GM12878 (cell line): Measurements from ENCODE around the gene DIAPH1. TPM values are rescaled to one million over a fixed set of nuclear protein-coding genes. Genes with fewer than 3 reads are reported as not detected.

Experiments
- ATAC-seq: fragments of 200-7000 bp; cut with Tn5 transposase; 3 replicates; pipeline ENCODE4 v1.9.1; 2020; ENCODE audit warnings: mild to moderate bottlenecking, moderate library complexity
- BruUV-seq: library from RNA; stranded (reverse); fragments of 400-500 nt; replicated peaks from 2 replicates; lab custom pipeline; 2021; lab: Mats Ljungman, UMichigan
- CTCF ChIA-PET: fragments of 300-600 bp; sonication (Branson Sonifier 250); formaldehyde crosslinking; extraction: SDS; loops from one replicate; lab custom pipeline; 2021; ENCODE audit warnings: inconsistent platforms; lab: Yijun Ruan, JAX
- POLR2A ChIA-PET: fragments of 350-600 bp; formaldehyde crosslinking; extraction: SDS; loops from one replicate; lab custom pipeline; 2021; ENCODE audit warnings: inconsistent platforms; lab: Charles Lee
- RAD21 ChIA-PET: fragments of 300-600 bp; sonication (Branson Sonifier 250); formaldehyde crosslinking; loops from one replicate; lab custom pipeline; 2023; ENCODE audit warnings: antibody characterized with exemption; ENCODE audit not compliant: unreplicated experiment; lab: Charles Lee
- SMC1A ChIA-PET: fragments of 300-600 bp; sonication (Branson Sonifier 250); formaldehyde crosslinking; loops from one replicate; lab custom pipeline; 2023; ENCODE audit not compliant: unreplicated experiment, uncharacterized antibody; lab: Charles Lee
- DNase-seq: peaks from one replicate; pipeline ENCODE4 v3.0.0-alpha.2; 2011; ENCODE audit warnings: low read depth, low spot score
- FAIRE-seq: peaks from 3 replicates; lab custom pipeline; 2011; peaks lifted over from hg19 to GRCh38; lab: Jason Lieb, UNC
- H2AFZ ChIP-seq: 2 replicates; pipeline ENCODE4 v1.6.0; 2011; ENCODE audit warnings: low read depth, low read length, control low read depth; ENCODE audit not compliant: control insufficient read depth
- H3K27ac ChIP-seq: 2 replicates; pipeline ENCODE4 v1.5.1; 2011; ENCODE audit warnings: control low read depth; ENCODE audit not compliant: control insufficient read depth, insufficient read depth
- H3K27me3 ChIP-seq, 2 experiments: replicated peaks in 1 of 2; 2 replicates each; pipeline versions ENCODE4 v1.6.0 to v1.6.1; 2011; ENCODE audit warnings: low read length in 1 of 2; ENCODE audit not compliant: control insufficient read depth in 2 of 2, insufficient read depth in 2 of 2
- H3K36me3 ChIP-seq, 2 experiments: 2 replicates each; pipeline ENCODE4 v1.5.1; 2011; ENCODE audit warnings: low read length in 1 of 2; ENCODE audit not compliant: control insufficient read depth in 2 of 2, insufficient read depth in 2 of 2
- H3K4me1 ChIP-seq: 2 replicates; pipeline ENCODE4 v1.6.1; 2011; ENCODE audit warnings: mild to moderate bottlenecking, low read length, moderate library complexity, mixed read lengths; ENCODE audit not compliant: control insufficient read depth, insufficient read depth
- H3K4me2 ChIP-seq: 2 replicates; pipeline ENCODE4 v1.6.0; 2011; ENCODE audit warnings: control low read depth; ENCODE audit not compliant: control insufficient read depth, insufficient read depth
- H3K4me3 ChIP-seq: fragments of 200-600 bp; sonication (generic); 2 replicates; pipeline ENCODE4 v1.5.1; 2016
- H3K79me2 ChIP-seq: 2 replicates; pipeline ENCODE4 v1.6.0; 2011; ENCODE audit warnings: low read length; ENCODE audit not compliant: control insufficient read depth, insufficient read depth
- H3K9ac ChIP-seq: 2 replicates; pipeline ENCODE4 v1.8.0; 2011; ENCODE audit warnings: low read length, control low read depth, mixed read lengths; ENCODE audit not compliant: control insufficient read depth, insufficient read depth
- H3K9me3 ChIP-seq: replicated peaks from 3 replicates; pipeline ENCODE4 v1.5.1; 2011; ENCODE audit warnings: mild to moderate bottlenecking, low read length; ENCODE audit not compliant: control insufficient read depth, insufficient read depth
- H4K20me1 ChIP-seq: 2 replicates; pipeline ENCODE4 v1.6.0; 2011; ENCODE audit not compliant: control insufficient read depth, insufficient read depth
- CREM ChIP-seq: IDR thresholded peaks from 2 replicates; pipeline ENCODE4 v1.6.1; 2014; ENCODE audit warnings: antibody characterized with exemption, low read depth
- EP300 ChIP-seq, 2 experiments: fragments of 150-350 bp in 1 of 2; IDR thresholded peaks; 2 replicates each; pipeline ENCODE4 v1.6.1; 2011 to 2012; ENCODE audit warnings: low read depth in 2 of 2, low read length in 2 of 2, borderline replicate concordance in 1 of 2, improper control_type of control experiment in 1 of 2, inconsistent platforms in 1 of 2; ENCODE audit not compliant: control insufficient read depth in 1 of 2
- FOS ChIP-seq: IDR thresholded peaks from 3 replicates; pipeline ENCODE4 v1.6.1; 2011; ENCODE audit warnings: borderline replicate concordance; ENCODE audit not compliant: insufficient read length; ENCODE audit errors: extremely low read depth
- GABPA ChIP-seq: IDR thresholded peaks from 2 replicates; pipeline ENCODE4 v1.6.1; 2014; ENCODE audit warnings: antibody characterized with exemption, low read depth, mild to moderate bottlenecking, inconsistent platforms
- MTA3 ChIP-seq: IDR thresholded peaks from 2 replicates; pipeline ENCODE4 v1.6.1; 2012; ENCODE audit warnings: low read length, inconsistent platforms, borderline replicate concordance
- WRNIP1 ChIP-seq: IDR thresholded peaks from 2 replicates; pipeline ENCODE4 v1.6.1; 2011; ENCODE audit warnings: low read depth, low read length, improper control_type of control experiment, borderline replicate concordance
- WGBS: methylation state at CpG from one replicate; pipeline ENCODE4 v1.1.6; 2016; ENCODE audit warnings: low lambda C conversion rate; ENCODE audit not compliant: insufficient replicate concordance, insufficient coverage; ENCODE audit errors: missing lambda C conversion rate; 5-methylcytosine and 5-hydroxymethylcytosine counted together
- in situ Hi-C: fragments of 300-500 bp; cut with MboI; formaldehyde crosslinking; loops from 9 replicates; pipeline ENCODE4 v1.14.3; 2018; ENCODE audit warnings: mixed read lengths
- intact Hi-C: fragments of 100-400 bp; cut with micrococcal nuclease; formaldehyde crosslinking; loops from one replicate; pipeline ENCODE4 v1.14.2; 2022; ENCODE audit not compliant: unreplicated experiment
- polyA plus RNA-seq, 11 experiments: library from polyadenylated mRNA; depleted of rRNA in 4 of 11; unstranded in 6 of 11; stranded (reverse) in 5 of 11; fragments of >200 nt; fragmentation: Nextera tagmentation in 4 of 11; fragmentation: Illumina TruSeq in 1 of 11; extraction: Ambion mirVana in 4 of 11; extraction: Trizol in 1 of 11; gene quantifications; 1 replicate in 1 of 11; 2 replicates in 10 of 11; pipeline versions ENCODE4 v1.2.1 to v1.2.3, GENCODE V29; 2011 to 2016; ENCODE audit warnings: inconsistent platforms in 2 of 11, missing spikeins in 2 of 11, low read depth in 1 of 11
- total RNA-seq, 4 experiments: library from RNA; depleted of rRNA in 3 of 4; stranded (reverse); fragments of >200 nt in 3 of 4; fragmentation: Illumina TruSeq in 1 of 4; extraction: Trizol in 1 of 4; gene quantifications; 2 replicates each; pipeline versions ENCODE4 v1.2.1 to v1.2.3, GENCODE V29; 2013 to 2021
- TF ChIP-seq, protein P1 (sequence below): IDR thresholded peaks from 2 replicates; pipeline ENCODE4 v1.6.1; 2012; ENCODE audit warnings: low read depth, low read length, improper control_type of control experiment
- TF ChIP-seq, protein P2 (sequence below): IDR thresholded peaks from 2 replicates; pipeline ENCODE4 v1.6.1; 2012; ENCODE audit warnings: improper control_type of control experiment, low read depth, low read length; ENCODE audit not compliant: insufficient replicate concordance
- TF ChIP-seq, protein P3 (sequence below): fragments of 450-650 bp; IDR thresholded peaks from 2 replicates; pipeline ENCODE4 v1.6.1; 2017; ENCODE audit warnings: mild to moderate bottlenecking, low read depth, inconsistent platforms; ENCODE audit not compliant: poor library complexity, severe bottlenecking

DIAPH1 gene
- total and polyA plus RNA-seq, 10 of the 15 experiments (the other 5 are each of a cell fraction or from before 2014, with no cell fraction given) = 37.8 to 168 (median 59.0) TPM

DNA sequence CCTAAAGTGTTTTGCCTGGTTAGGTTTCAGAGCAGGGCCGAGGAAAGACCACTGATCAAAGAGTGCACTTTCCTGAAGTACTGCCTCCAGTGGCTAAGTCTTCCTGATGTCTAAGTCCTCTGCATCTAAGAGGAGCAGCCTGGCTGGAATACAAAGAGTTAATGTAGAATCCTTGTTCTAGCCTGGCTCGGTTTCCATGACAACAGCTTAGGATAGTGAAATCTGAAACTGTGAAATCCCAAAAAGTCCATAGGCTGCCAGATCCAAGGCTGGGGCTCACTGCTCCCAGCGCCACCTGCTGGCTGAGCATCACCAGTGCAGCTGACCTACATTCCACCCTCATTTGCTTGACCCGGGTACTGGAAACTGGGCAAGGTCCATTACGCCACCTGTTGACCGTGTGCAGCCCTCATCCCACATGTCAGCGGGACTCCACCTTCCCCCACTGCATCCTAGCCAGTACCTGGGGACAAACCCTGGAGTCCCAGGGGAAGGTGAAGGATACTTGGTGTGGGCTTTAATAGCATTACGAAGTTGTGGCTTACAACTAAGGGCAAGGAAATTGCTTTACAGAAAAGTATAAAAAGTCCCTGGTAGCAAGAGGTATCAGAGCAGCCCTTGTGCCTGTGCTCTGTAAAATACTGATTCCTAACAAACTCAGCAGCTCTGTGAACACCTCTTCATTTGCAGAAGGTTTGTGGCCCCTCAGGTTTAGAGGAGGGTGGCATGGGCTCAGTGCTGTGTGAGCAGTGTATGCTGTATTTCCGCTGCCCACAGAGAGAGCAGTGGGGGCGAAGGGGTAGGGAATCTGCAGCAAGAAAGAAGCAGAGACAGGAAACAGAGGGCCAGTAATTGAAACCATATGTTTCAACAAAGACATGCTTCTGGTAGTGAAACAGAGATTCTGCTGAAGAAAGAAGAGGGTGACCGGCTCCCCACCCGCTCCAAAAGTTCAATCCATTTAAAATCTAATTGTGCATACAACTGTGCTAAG is 93.9 kb downstream of the DIAPH1 start:
- H3K27ac ChIP-seq = peak overlapping the region; percentile 9; the same call in 1 of the 2 replicates
- H3K27me3 ChIP-seq = no peaks in the 10 kb centered on the region
- ChIA-PET POLR2A (interaction anchor here (1.0 to 2.4 kb wide), 3 partner anchors 11 to 50 kb away, joined by 3 to 10 read pairs (median 4); no protein-coding TSS in a partner anchor), SMC1A (interaction anchor here (0.6 to 13.7 kb wide), 20 partner anchors 14 to 112 kb away, joined by 3 to 176 read pairs (median 6); partner anchors contain the start of genes PCDHGA10, PCDHGA11, PCDHGA12 and PCDHGB7), CTCF (interaction anchor here (1.0 to 11.2 kb wide), 32 partner anchors 9 to 155 kb away, joined by 3 to 194 read pairs (median 8); partner anchors contain the start of genes PCDHGA10, PCDHGA11, PCDHGA12 and PCDHGA9), RAD21 (interaction anchor here (1.1 to 6.2 kb wide), 11 partner anchors 14 to 155 kb away, joined by 3 to 77 read pairs (median 10); partner anchors contain the start of genes PCDHGA10, PCDHGA11, PCDHGA12 and PCDHGB3)
- intact Hi-C loops (loop anchor here (1.0 kb wide), 4 partner anchors 32 to 105 kb away; partner anchors contain the start of genes PCDHGA12 and PCDHGC3), in situ Hi-C loops (loop anchor here (5.0 kb wide), 1 partner anchor 48 kb away; the partner anchor contains the start of gene PCDHGC3)
- no TSS peak for BruUV-seq
- DNase-seq (no peak), ATAC-seq (peak; percentile 91), FAIRE-seq (peak; percentile 91)
- peaks cover 14 to 47% of the 10 kb centered on the region in 2 experiments for H3K36me3 ChIP-seq
- no peaks in the 10 kb centered on the region for H4K20me1 ChIP-seq
- H3K9me3 ChIP-seq = no peaks in the 10 kb centered on the region
- no peak overlapping the region for H3K4me3 ChIP-seq
- H3K4me1 ChIP-seq = peaks cover 26% of the 10 kb centered on the region
- no peak overlapping the region for H3K4me2 ChIP-seq
- H3K79me2 ChIP-seq = no peaks in the 10 kb centered on the region
- no peak overlapping the region for H3K9ac ChIP-seq
- WGBS = 4% methylated on average over 12 of the region's 12 CpGs
- H2AFZ ChIP-seq = no peak overlapping the region
- no peak for TF ChIP-seq GABPA
- no peak for TF ChIP-seq FOS
- TF ChIP-seq WRNIP1 = no peak
- no peak; the same call in 1 of the 2 replicates for TF ChIP-seq CREM
- no peak for TF ChIP-seq MTA3
- TF ChIP-seq, protein P1, sequence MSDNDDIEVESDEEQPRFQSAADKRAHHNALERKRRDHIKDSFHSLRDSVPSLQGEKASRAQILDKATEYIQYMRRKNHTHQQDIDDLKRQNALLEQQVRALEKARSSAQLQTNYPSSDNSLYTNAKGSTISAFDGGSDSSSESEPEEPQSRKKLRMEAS = no peak
- TF ChIP-seq, protein P2, sequence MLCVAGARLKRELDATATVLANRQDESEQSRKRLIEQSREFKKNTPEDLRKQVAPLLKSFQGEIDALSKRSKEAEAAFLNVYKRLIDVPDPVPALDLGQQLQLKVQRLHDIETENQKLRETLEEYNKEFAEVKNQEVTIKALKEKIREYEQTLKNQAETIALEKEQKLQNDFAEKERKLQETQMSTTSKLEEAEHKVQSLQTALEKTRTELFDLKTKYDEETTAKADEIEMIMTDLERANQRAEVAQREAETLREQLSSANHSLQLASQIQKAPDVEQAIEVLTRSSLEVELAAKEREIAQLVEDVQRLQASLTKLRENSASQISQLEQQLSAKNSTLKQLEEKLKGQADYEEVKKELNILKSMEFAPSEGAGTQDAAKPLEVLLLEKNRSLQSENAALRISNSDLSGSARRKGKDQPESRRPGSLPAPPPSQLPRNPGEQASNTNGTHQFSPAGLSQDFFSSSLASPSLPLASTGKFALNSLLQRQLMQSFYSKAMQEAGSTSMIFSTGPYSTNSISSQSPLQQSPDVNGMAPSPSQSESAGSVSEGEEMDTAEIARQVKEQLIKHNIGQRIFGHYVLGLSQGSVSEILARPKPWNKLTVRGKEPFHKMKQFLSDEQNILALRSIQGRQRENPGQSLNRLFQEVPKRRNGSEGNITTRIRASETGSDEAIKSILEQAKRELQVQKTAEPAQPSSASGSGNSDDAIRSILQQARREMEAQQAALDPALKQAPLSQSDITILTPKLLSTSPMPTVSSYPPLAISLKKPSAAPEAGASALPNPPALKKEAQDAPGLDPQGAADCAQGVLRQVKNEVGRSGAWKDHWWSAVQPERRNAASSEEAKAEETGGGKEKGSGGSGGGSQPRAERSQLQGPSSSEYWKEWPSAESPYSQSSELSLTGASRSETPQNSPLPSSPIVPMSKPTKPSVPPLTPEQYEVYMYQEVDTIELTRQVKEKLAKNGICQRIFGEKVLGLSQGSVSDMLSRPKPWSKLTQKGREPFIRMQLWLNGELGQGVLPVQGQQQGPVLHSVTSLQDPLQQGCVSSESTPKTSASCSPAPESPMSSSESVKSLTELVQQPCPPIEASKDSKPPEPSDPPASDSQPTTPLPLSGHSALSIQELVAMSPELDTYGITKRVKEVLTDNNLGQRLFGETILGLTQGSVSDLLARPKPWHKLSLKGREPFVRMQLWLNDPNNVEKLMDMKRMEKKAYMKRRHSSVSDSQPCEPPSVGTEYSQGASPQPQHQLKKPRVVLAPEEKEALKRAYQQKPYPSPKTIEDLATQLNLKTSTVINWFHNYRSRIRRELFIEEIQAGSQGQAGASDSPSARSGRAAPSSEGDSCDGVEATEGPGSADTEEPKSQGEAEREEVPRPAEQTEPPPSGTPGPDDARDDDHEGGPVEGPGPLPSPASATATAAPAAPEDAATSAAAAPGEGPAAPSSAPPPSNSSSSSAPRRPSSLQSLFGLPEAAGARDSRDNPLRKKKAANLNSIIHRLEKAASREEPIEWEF = no peak
- TF ChIP-seq, protein P3, sequence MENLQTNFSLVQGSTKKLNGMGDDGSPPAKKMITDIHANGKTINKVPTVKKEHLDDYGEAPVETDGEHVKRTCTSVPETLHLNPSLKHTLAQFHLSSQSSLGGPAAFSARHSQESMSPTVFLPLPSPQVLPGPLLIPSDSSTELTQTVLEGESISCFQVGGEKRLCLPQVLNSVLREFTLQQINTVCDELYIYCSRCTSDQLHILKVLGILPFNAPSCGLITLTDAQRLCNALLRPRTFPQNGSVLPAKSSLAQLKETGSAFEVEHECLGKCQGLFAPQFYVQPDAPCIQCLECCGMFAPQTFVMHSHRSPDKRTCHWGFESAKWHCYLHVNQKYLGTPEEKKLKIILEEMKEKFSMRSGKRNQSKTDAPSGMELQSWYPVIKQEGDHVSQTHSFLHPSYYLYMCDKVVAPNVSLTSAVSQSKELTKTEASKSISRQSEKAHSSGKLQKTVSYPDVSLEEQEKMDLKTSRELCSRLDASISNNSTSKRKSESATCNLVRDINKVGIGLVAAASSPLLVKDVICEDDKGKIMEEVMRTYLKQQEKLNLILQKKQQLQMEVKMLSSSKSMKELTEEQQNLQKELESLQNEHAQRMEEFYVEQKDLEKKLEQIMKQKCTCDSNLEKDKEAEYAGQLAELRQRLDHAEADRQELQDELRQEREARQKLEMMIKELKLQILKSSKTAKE = no peak
- TF ChIP-seq EP300 (IDR thresholded peaks at IDR 0.05; ENCODE audit: borderline replicate concordance in 1 of 2, control insufficient read depth in 1 of 2, low read depth in 2 of 2, low read length in 2 of 2) = 0 out of 4 replicates have a peak, but pooled peaks of 1 of the 2 experiments have one; percentile 38
